ENCODE measurements around the gene FCMR. TPM values are rescaled to one million over a fixed set of nuclear protein-coding genes. Genes with fewer than 3 reads are reported as not detected.

Gene FCMR
- total and polyA plus RNA-seq, 8 donors = 1.4 to 6.7 (median 2.6) TPM

GRCh38 chr1:206967096-206967849 is 45.5 kb upstream of the FCMR start:
- no peaks in the 10 kb centered on the region for H3K9me3 ChIP-seq
- ATAC-seq (peak; percentile 86), DNase-seq (peak in 1 of 4 donors; percentile 52)
- peaks cover 0 to 48% of the 10 kb centered on the region in 2 donors for H3K4me1 ChIP-seq
- H3K36me3 ChIP-seq = no peaks in the 10 kb centered on the region
- H3K4me3 ChIP-seq = no peak overlapping the region
- H3K27ac ChIP-seq = peak overlapping the region in 1 of 2 donors; percentile 21
- intact Hi-C loops (cut with DNase I) = no loop called here
- no peak for TF ChIP-seq CTCF (IDR thresholded peaks at IDR 0.05)
- peaks cover 0 to 26% of the 10 kb centered on the region in 2 donors for H3K27me3 ChIP-seq

GRCh38 chr1:206965781-206966180 is 44.0 kb upstream of the FCMR start:
- no peak for TF ChIP-seq CTCF (IDR thresholded peaks at IDR 0.05)
- Histone ChIP-seq H3K27ac (no peak overlapping the region), H3K4me1 (peaks cover 0 to 52% of the 10 kb centered on the region in 2 donors), H3K27me3 (peaks cover 0 to 23% of the 10 kb centered on the region in 2 donors), H3K36me3 (no peaks in the 10 kb centered on the region), H3K4me3 (no peak overlapping the region), H3K9me3 (no peaks in the 10 kb centered on the region)
- DNase-seq (no peak), ATAC-seq (no peak)
- intact Hi-C loops (cut with DNase I) = no loop called here

- Histone ChIP-seq H3K4me1 (peaks cover 0 to 34% of the 10 kb centered on the region in 2 donors), H3K36me3 (no peaks in the 10 kb centered on the region), H3K27ac (no peak overlapping the region), H3K4me3 (no peak overlapping the region), H3K9me3 (no peaks in the 10 kb centered on the region), H3K27me3 (peaks cover 0 to 3% of the 10 kb centered on the region in 2 donors)
- intact Hi-C loops (cut with DNase I) = no loop called here
- ATAC-seq = no peak
- no peak for TF ChIP-seq CTCF (IDR thresholded peaks at IDR 0.05)
- DNase-seq = no peak
These were observed 42.0 kb upstream of the FCMR start for GRCh38 chr1:206963740-206964139.

- Histone ChIP-seq H3K9me3 (no peaks in the 10 kb centered on the region), H3K4me3 (no peak overlapping the region), H3K36me3 (no peaks in the 10 kb centered on the region), H3K4me1 (peaks cover 0 to 29% of the 10 kb centered on the region in 2 donors), H3K27me3 (no peaks in the 10 kb centered on the region), H3K27ac (no peak overlapping the region)
- ATAC-seq (no peak), DNase-seq (no peak)
- intact Hi-C loops (cut with DNase I) = no loop called here
- TF ChIP-seq CTCF (IDR thresholded peaks at IDR 0.05) = no peak
These were observed 41.5 kb upstream of the FCMR start for GRCh38 chr1:206963119-206963712.

GRCh38 chr1:206962272-206962671 is 40.5 kb upstream of the FCMR start:
- H3K27ac ChIP-seq = no peak overlapping the region
- no peaks in the 10 kb centered on the region for H3K27me3 ChIP-seq
- no peaks in the 10 kb centered on the region for H3K9me3 ChIP-seq
- no peak for ATAC-seq
- no peak for DNase-seq
- TF ChIP-seq CTCF (IDR thresholded peaks at IDR 0.05) = no peak
- intact Hi-C loops (cut with DNase I) = no loop called here
- H3K36me3 ChIP-seq = no peaks in the 10 kb centered on the region
- no peak overlapping the region for H3K4me3 ChIP-seq
- peaks cover 0 to 20% of the 10 kb centered on the region in 2 donors for H3K4me1 ChIP-seq

All from left lung (tissue), 10 donors.